ENCODE measurements around the gene BST1.

DNA sequence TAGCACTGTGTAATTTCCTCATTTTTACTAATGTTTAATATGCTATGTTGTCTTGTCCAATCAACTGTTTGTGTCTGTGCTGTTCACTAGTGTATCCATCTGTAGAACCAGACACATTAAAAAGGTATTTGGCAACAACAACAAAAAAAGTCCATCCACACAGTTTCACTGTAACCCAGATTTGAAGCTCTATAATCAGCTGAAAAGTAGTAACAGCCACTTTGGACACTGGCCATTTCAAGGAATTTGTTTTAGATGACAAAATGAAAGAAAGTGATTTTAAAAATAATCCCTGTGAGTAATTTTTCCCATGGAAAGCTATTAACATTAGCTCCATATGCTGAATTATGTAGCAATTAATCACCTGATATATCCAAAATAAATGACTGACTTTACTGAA lies 45.5 kb upstream of the BST1 start:
- TF ChIP-seq, protein P1, sequence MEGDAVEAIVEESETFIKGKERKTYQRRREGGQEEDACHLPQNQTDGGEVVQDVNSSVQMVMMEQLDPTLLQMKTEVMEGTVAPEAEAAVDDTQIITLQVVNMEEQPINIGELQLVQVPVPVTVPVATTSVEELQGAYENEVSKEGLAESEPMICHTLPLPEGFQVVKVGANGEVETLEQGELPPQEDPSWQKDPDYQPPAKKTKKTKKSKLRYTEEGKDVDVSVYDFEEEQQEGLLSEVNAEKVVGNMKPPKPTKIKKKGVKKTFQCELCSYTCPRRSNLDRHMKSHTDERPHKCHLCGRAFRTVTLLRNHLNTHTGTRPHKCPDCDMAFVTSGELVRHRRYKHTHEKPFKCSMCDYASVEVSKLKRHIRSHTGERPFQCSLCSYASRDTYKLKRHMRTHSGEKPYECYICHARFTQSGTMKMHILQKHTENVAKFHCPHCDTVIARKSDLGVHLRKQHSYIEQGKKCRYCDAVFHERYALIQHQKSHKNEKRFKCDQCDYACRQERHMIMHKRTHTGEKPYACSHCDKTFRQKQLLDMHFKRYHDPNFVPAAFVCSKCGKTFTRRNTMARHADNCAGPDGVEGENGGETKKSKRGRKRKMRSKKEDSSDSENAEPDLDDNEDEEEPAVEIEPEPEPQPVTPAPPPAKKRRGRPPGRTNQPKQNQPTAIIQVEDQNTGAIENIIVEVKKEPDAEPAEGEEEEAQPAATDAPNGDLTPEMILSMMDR (IDR thresholded peaks at IDR 0.05; ENCODE audit: extremely low read depth in 1 of 2, insufficient read depth in 1 of 2, low read depth in 1 of 2, low read length in 2 of 2), result no peak
- TF ChIP-seq POLR2AphosphoS5 (IDR thresholded peaks at IDR 0.05; ENCODE audit: insufficient read depth, low read depth, low read length) (no peak), POLR2A (IDR thresholded peaks at IDR 0.05; ENCODE audit: low read depth, low read length) (no peak), JUN (IDR thresholded peaks at IDR 0.05; ENCODE audit: borderline replicate concordance, insufficient read depth, insufficient read length, low read depth) (no peak), EZH2 (IDR thresholded peaks at IDR 0.05; ENCODE audit: borderline replicate concordance, low read depth, low read length, severe bottlenecking) (no peak)
- TF ChIP-seq, protein P2, sequence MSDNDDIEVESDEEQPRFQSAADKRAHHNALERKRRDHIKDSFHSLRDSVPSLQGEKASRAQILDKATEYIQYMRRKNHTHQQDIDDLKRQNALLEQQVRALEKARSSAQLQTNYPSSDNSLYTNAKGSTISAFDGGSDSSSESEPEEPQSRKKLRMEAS (IDR thresholded peaks at IDR 0.05; ENCODE audit: insufficient read depth, insufficient read length), result no peak
